Amniotic epithelial cell (primary cell): ENCODE results near the gene CACNA1I.
"Not testable (repeated sequence)": the region's sequence is repeated elsewhere in the genome, so short reads cannot be mapped to it uniquely, and the experiment has no call there.

Experiments used
- DNase-seq: peaks from one replicate; pipeline ENCODE4 v3.0.0-alpha.2; 2010; ENCODE audit warnings: low read depth

Gene CACNA1I

GRCh38 chr22:39570665-39571064, at the start of gene CACNA1I:
Gene CACNA1I, plus strand, starts transcription at chr22:39570753. Its CDS starts 0 bp downstream, at chr22:39570753.
- no peak for DNase-seq

- peak; percentile 65 for DNase-seq
Measured at GRCh38 chr22:39521106-39521885, 49.3 kb upstream of the CACNA1I start.

GRCh38 chr22:39522091-39522490, 48.5 kb upstream of the CACNA1I start:
- not testable (repeated sequence) for DNase-seq

- DNase-seq = peak; percentile 87
Measured at GRCh38 chr22:39522567-39523300, 47.8 kb upstream of the CACNA1I start.

- DNase-seq = no peak
Measured at GRCh38 chr22:39524089-39524752, 46.3 kb upstream of the CACNA1I start.

GRCh38 chr22:39524753-39525657, 45.5 kb upstream of the CACNA1I start:
- no peak for DNase-seq

- no peak for DNase-seq
Measured at GRCh38 chr22:39525658-39525975, 44.9 kb upstream of the CACNA1I start.

- no peak for DNase-seq
Measured at GRCh38 chr22:39526736-39527171, 43.8 kb upstream of the CACNA1I start.

GRCh38 chr22:39527481-39527961, 43.0 kb upstream of the CACNA1I start:
- DNase-seq = no peak

GRCh38 chr22:39528080-39528661, 42.4 kb upstream of the CACNA1I start:
- no peak for DNase-seq

- peak; percentile 91 for DNase-seq
Measured at GRCh38 chr22:39528681-39529486, 41.7 kb upstream of the CACNA1I start.

- no peak for DNase-seq
Measured at GRCh38 chr22:39529487-39529851, 41.1 kb upstream of the CACNA1I start.

- no peak for DNase-seq
Measured at GRCh38 chr22:39530116-39530515, 40.4 kb upstream of the CACNA1I start.

- DNase-seq = peak; percentile 65
Measured at GRCh38 chr22:39530692-39531331, 39.7 kb upstream of the CACNA1I start.

- peak; percentile 99 for DNase-seq
Measured at GRCh38 chr22:39532215-39533073, 38.1 kb upstream of the CACNA1I start, which contains the start of gene RPS19BP1. Gene RPS19BP1, minus strand, starts transcription at chr22:39532748. Its CDS starts 10 bp downstream, at chr22:39532738.

GRCh38 chr22:39534092-39534506, 36.5 kb upstream of the CACNA1I start:
- DNase-seq = no peak

- peak; percentile 41 for DNase-seq
Measured at GRCh38 chr22:39534591-39535356, 35.8 kb upstream of the CACNA1I start.

GRCh38 chr22:39535357-39535725, 35.2 kb upstream of the CACNA1I start:
- DNase-seq = no peak
